HG02571 (cell line): ENCODE measurements around the gene ATF6.
"Not testable (repeated sequence)": the region's sequence is repeated elsewhere in the genome, so short reads cannot be mapped to it uniquely, and the experiment has no call there.

Experiments used
- ATAC-seq: cut with Tn5 transposase; IDR thresholded peaks from one replicate; pipeline ENCODE4 v1.9.1; 2021; ENCODE audit warnings: mild to moderate bottlenecking, moderate library complexity; ENCODE audit not compliant: unreplicated experiment

The ATF6 gene

GRCh38 chr1:161778522-161778921 lies 12.4 kb downstream of the ATF6 start:
- no peak for ATAC-seq

DNA sequence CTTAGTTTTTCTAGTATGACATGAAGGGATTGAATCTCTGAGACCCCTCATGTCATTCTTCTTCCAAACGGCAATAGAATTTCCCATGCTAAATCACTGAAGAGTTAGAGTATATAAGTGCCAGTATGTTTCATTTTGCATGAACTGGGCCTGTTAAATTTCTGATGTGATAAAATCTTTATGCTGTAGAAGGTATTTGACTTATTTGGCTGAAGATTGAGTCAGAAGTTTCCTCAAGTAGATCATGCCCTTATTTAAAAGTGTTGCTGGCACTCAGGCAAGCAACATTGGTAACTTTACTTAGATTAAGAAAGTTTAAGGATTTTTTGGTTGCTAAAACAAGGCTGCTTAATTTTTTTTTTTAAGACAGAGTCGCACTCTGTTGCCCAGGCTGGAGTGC lies 13.3 kb downstream of the ATF6 start:
- ATAC-seq: no peak

- peak; percentile 54 for ATAC-seq
Observed at GRCh38 chr1:161781995-161782394, 15.9 kb downstream of the ATF6 start.

- ATAC-seq: no peak
Observed at GRCh38 chr1:161782886-161783285, 16.8 kb downstream of the ATF6 start.

GRCh38 chr1:161784968-161785367 lies 18.8 kb downstream of the ATF6 start:
- ATAC-seq: no peak

DNA sequence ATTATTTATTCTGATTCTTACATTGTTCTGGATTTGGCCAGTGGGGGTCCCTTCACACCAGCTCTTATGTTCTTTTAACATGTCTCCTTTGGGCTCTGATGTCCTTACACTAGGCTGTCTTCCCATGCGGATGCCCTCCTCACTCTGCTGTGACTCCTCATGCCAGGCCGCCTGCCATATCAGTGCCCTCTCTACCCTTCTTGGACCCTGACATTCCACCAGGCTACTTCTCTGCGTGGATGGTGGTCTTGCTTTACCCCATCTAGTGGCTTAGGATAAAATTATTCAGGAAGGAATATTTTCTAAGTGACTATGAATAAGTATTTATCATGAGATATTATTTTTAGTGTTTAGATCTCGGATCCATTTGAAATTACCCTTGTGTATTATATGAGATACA lies 21.2 kb downstream of the ATF6 start:
- ATAC-seq: no peak

DNA sequence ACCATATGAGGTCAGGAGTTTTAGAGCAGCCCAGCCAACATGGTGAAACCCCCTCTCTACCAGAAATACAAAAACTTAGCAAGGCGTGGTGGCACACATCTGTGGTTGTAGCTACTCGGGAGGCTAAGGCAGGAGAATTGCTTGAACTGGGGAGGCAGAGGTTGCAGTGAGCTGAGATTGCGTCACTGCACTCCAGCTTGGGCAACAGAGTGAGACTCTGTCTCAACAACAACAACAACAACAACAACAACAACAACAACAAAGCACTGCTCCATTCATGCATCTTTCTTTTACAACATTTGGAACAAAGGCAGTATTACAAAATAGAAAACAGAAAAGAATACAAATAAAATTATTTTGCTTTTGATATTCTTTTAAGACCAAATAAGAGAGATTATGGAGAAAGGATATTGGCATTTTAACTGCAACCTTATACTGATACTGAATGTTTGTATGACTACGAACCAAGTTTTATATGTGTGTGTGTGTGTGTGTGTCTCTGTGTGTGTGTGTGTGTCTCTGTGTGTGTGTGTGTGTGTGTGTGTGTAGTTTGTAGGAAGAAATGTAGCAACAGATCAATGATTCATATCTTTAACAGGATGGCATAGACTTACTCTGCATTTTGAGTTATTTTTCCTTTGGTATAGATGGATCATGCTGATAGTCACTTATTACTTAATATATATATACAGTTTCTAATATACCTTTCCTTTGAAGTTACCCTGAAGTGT lies 24.6 kb downstream of the ATF6 start:
- ATAC-seq: no peak

- no peak for ATAC-seq
Observed at GRCh38 chr1:161791904-161792655, 26.0 kb downstream of the ATF6 start.

- no peak for ATAC-seq
Observed at GRCh38 chr1:161792740-161793139, 26.6 kb downstream of the ATF6 start.

DNA sequence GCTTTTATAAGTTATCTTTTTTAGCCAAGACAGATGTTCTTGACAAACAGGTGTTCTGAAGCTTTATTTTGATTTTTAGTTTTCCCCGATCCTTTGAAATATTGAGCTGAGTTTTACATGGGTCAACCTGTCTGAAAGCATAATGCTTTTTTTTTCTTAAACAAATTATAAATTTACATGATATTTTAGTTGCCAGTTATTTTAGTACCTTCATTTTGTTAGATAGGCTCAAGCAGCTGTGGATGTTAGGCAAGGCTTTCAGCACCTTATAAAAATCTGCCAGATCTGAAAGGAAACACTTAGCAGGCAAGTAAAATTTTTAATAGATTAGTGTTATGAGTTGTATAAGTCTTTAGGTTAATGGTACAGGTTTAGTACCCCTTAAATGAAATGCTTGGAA lies 33.7 kb downstream of the ATF6 start:
- no peak for ATAC-seq

DNA sequence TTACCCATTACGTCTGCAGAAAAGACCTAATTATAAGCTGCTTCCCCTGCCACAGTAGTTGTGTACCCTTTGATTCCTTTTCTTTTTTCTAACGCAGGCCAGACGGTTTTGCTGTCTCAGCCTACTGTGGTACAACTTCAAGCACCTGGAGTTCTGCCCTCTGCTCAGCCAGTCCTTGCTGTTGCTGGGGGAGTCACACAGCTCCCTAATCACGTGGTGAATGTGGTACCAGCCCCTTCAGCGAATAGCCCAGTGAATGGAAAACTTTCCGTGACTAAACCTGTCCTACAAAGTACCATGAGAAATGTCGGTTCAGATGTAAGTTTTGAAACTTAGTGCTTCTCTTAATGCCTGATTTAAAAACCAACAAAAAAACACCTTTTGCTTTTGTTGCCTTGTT lies 35.8 kb downstream of the ATF6 start:
- no peak for ATAC-seq

DNA sequence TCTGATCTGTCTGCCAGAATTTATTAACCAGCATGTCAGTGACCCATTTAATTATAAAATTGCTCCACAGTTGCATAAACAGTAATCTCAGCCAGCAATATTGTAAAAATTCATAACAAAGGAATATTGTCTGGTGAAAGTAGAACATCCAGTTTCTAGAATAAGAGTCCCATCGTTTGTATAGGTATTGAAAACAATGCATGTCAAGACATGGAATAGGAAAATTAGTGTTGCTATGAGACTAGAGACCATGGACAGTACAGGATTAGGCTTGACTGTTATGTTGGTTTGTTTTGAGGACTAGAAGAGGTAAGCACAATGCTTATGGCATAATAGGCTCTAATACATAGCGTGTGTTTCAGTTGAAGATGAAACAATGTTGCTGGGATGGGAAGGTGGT lies 37.1 kb downstream of the ATF6 start:
- ATAC-seq: no peak

- no peak for ATAC-seq
Observed at GRCh38 chr1:161805399-161806197, 39.5 kb downstream of the ATF6 start.

- not testable (repeated sequence) for ATAC-seq
Observed at GRCh38 chr1:161809202-161809601, 43.1 kb downstream of the ATF6 start.

DNA sequence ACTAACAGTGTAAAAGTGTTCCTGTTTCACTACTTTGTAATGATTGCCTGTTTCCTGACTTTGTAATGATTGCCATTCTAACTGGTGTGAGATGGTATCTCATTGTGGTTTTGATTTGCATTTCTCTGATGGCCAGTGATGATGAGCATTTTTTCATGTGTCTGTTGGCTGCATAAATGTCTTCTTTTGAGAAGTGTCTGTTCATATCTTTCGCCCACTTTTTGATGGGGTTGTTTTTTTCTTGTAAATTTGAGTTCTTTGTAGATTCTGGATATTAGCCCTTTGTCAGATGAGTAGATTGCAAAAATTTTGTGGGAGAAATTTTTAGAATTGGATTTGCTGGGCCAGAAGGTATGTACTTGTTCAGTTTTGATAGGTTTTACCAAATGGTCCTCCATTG lies 43.5 kb downstream of the ATF6 start:
- not testable (repeated sequence) for ATAC-seq

DNA sequence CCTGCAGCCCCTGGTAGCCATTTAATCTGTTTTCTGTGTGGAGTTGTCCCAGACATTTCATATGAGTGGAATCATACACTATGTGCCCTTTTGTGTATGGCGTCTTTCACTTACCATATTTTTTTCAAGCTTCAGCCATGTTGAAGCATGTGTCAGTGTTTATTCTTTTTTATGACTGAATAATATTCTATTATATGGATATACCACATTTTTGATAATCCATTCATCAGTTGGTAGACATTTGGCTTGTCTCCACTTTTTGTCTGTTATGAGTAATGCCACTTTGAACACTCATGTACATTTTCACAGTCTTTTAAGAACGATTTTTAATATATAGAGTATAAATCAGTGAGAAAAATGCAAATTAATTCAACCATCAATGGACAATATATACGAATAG lies 44.7 kb downstream of the ATF6 start:
- no peak for ATAC-seq

DNA sequence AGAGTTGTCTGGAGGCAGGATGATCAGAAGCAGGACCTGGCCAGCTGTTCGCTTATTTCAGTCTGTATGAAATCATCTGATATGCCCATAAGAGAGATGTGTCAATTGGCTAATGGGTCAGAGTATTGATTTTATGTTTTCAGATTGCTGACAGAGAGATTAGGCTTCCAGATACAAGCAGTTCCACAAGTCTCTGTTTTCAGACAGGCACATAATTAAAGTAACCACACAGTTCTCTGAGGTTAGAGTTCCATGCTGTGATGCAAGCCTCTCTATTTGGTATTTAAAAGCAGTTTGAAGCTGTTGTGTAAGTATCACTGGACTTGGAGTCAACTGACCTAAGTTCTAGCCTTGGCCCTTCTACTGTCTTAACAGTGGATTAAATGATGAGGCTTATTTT lies 50.1 kb downstream of the ATF6 start:
- no peak for ATAC-seq

DNA sequence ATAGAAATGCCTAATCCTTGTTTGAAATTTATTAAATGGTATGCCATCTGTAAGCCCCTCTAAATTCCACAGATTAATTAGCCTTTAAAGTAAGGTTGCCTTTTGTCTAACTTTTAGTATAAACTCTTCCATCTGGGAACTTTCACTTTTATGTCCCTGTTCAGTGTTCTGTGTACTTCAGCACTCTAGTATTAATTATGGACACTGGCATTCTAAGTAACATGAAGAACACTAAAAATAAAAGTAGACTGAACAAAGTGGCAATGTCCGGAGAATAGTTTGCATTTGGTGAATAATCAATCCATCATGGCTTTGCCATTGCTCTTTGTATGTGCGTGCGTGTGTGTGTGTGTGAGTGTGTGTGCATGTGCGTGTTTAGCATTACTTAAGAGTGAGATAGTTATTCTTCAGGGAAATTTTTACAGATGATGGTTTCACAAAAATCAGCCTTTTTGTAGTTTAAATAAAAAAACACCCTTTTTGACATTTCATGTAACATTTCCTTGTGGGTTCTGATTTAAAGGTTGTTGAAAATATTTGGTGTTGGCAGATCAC lies 51.1 kb downstream of the ATF6 start:
- no peak for ATAC-seq

DNA sequence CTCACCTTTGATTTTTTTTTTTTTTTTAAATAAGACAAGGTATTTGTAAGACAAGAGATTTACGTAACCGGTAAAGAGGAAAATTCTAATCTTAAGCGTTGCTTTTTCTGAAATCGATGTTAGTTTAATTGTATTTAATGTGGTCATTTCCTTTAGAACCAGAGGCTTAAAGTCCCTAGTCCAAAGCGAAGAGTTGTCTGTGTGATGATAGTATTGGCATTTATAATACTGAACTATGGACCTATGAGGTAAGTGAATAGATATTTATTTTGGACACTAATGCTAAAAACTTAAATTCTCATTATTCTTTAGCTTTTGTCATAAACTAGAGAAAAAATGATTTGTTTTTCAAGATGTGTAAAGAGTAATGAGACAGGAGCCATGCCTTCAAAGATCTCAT lies 54.8 kb downstream of the ATF6 start:
- no peak for ATAC-seq

GRCh38 chr1:161824618-161825017 lies 58.5 kb downstream of the ATF6 start:
- no peak for ATAC-seq

- ATAC-seq: no peak
Observed at GRCh38 chr1:161825831-161826230, 59.7 kb downstream of the ATF6 start.
